DMS79 (cell line): ENCODE measurements around the gene DTWD2.
"Not testable (repeated sequence)": the region's sequence is repeated elsewhere in the genome, so short reads cannot be mapped to it uniquely, and the experiment has no call there.

Experiments used
- DNase-seq: peaks from one replicate; lab custom pipeline; 2025; lab: John Stamatoyannopoulos, UW

Gene DTWD2

GRCh38 chr5:118950354-118950753, 38.0 kb downstream of the DTWD2 start:
- not testable (repeated sequence) for DNase-seq

GRCh38 chr5:118946138-118946800, 42.1 kb downstream of the DTWD2 start:
- DNase-seq = no peak

- no peak for DNase-seq
Measured at GRCh38 chr5:118937393-118938061, 50.8 kb downstream of the DTWD2 start.

- DNase-seq = no peak
Measured at GRCh38 chr5:118933703-118934102, 54.6 kb downstream of the DTWD2 start.

- no peak for DNase-seq
Measured at GRCh38 chr5:118931564-118931963, 56.8 kb downstream of the DTWD2 start.

- no peak for DNase-seq
Measured at GRCh38 chr5:118924006-118924389, 64.3 kb downstream of the DTWD2 start.

GRCh38 chr5:118923295-118924005, 64.9 kb downstream of the DTWD2 start:
- no peak for DNase-seq

- no peak for DNase-seq
Measured at GRCh38 chr5:118921866-118922265, 66.5 kb downstream of the DTWD2 start.

- DNase-seq = no peak
Measured at GRCh38 chr5:118919016-118919415, 69.3 kb downstream of the DTWD2 start.

GRCh38 chr5:118918232-118918631, 70.1 kb downstream of the DTWD2 start:
- no peak for DNase-seq

GRCh38 chr5:118907536-118907935, 80.8 kb downstream of the DTWD2 start:
- DNase-seq = not testable (repeated sequence)

GRCh38 chr5:118906947-118907346, 81.4 kb downstream of the DTWD2 start:
- no peak for DNase-seq

GRCh38 chr5:118905196-118905595, 83.2 kb downstream of the DTWD2 start:
- no peak for DNase-seq

- DNase-seq = no peak
Measured at GRCh38 chr5:118902656-118903438, 85.5 kb downstream of the DTWD2 start.

GRCh38 chr5:118894709-118895108, 93.6 kb downstream of the DTWD2 start:
- DNase-seq = no peak

- DNase-seq = no peak
Measured at GRCh38 chr5:118891252-118891651, 97.1 kb downstream of the DTWD2 start.

- no peak for DNase-seq
Measured at GRCh38 chr5:118889165-118889564, 99.2 kb downstream of the DTWD2 start.

- DNase-seq = no peak
Measured at GRCh38 chr5:118888556-118888955, 99.8 kb downstream of the DTWD2 start.

GRCh38 chr5:118883362-118883761, 105.0 kb downstream of the DTWD2 start:
- no peak for DNase-seq

GRCh38 chr5:118882666-118883065, 105.7 kb downstream of the DTWD2 start:
- DNase-seq = no peak

- not testable (repeated sequence) for DNase-seq
Measured at GRCh38 chr5:118876852-118877251, 111.5 kb downstream of the DTWD2 start.

- no peak for DNase-seq
Measured at GRCh38 chr5:118875131-118875530, 113.2 kb downstream of the DTWD2 start.
